Thoracic aorta (tissue), 2 donors: ENCODE data around the gene PTPN14. TPM values are rescaled to one million over a fixed set of nuclear protein-coding genes. Genes with fewer than 3 reads are reported as not detected.

Source experiments
- ATAC-seq: fragments of 150-250 bp; one replicate; pipeline ENCODE4 v1.8.0; 2017; ENCODE audit warnings: low read depth; ENCODE audit not compliant: insufficient number of reproducible peaks, low FRiP score
- DNase-seq: peaks from one replicate; pipeline ENCODE4 v3.0.0-alpha.2; 2020; ENCODE audit warnings: low spot score
- H3K27ac ChIP-seq, 2 donors: fragments of 200-600 bp; sonication (generic); 1 replicate in 1 of 2; 2 replicates in 1 of 2; pipeline ENCODE4 v1.5.1; 2016; ENCODE audit warnings: mild to moderate bottlenecking in 2 of 2, moderate library complexity in 2 of 2
- H3K27me3 ChIP-seq: fragments of 200-600 bp; sonication (generic); replicated peaks from 2 replicates; pipeline ENCODE4 v1.6.0; 2016; ENCODE audit warnings: mild to moderate bottlenecking; ENCODE audit not compliant: insufficient read depth
- H3K36me3 ChIP-seq: fragments of 200-600 bp; sonication (generic); one replicate; pipeline ENCODE4 v1.5.1; 2016
- H3K4me1 ChIP-seq, 2 donors: fragments of 200-600 bp; sonication (generic); 1 replicate in 1 of 2; 2 replicates in 1 of 2; pipeline versions ENCODE4 v1.5.1 to v1.6.0; 2016; ENCODE audit warnings: low read depth in 2 of 2, mild to moderate bottlenecking in 1 of 2; ENCODE audit not compliant: control insufficient read depth in 1 of 2
- H3K4me3 ChIP-seq: fragments of 200-600 bp; sonication (generic); 2 replicates; pipeline ENCODE4 v1.5.1; 2016; ENCODE audit warnings: mild to moderate bottlenecking
- H3K9me3 ChIP-seq: fragments of 200-600 bp; sonication (generic); 2 replicates; pipeline ENCODE4 v1.5.1; 2016
- CTCF ChIP-seq: fragments of 200-600 bp; sonication (generic); IDR thresholded peaks from one replicate; pipeline ENCODE4 v1.5.1; 2019; ENCODE audit warnings: antibody characterized with exemption
- total RNA-seq, 2 donors: library from RNA; depleted of rRNA; stranded (reverse); fragments of >200 nt; gene quantifications; one replicate each; pipeline versions ENCODE4 v1.1.0 to v1.2.3, GENCODE V29; 2016

The PTPN14 gene
- total RNA-seq, 2 donors from 2014 or later = 33.3 to 63.8 TPM

- Histone ChIP-seq H3K4me1 (peaks cover 0 to 6% of the 10 kb centered on the region in 2 donors), H3K27me3 (no peaks in the 10 kb centered on the region), H3K4me3 (no peak overlapping the region), H3K27ac (no peak overlapping the region), H3K9me3 (no peaks in the 10 kb centered on the region), H3K36me3 (no peaks in the 10 kb centered on the region)
- TF ChIP-seq CTCF = no peak
- DNase-seq (no peak), ATAC-seq (no peak)
Observed at GRCh38 chr1:214476986-214477870, 74.2 kb downstream of the PTPN14 start.

DNA sequence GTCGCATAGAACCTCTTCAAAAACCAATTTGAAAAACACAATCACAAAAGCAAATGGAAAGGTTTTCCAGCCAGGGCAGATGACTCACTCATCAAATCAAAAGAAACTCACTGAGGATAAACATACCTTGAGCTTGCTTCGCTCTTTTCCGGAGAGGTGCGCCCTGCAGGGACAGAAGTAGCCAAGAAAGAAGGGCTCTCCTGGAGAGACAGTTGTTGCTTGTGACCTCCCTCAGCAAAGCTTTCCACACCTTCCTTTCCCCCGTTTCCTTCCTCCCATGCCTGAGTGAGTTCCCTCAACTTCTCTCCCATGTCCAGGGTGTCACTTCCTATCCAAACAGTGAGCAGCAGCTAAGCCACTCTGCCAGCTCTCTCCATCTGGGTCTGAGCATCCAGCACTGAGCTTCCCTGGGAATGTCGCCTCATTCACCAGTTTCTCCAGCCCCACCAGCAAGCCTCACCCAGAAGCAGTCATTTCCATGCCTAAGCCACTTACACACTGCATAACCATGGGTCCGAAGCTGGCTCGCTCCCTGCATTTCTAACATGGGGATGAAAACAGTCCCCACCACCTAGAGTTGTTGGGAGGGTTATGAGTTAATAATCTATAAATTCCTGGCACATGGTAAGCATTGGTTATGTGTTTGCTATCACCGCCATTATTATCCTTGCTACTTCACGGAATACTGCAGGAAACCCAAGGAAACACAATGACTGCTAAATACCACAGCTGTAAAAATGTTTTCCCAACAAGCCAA lies 75.0 kb downstream of the PTPN14 start:
- peaks cover 0 to 6% of the 10 kb centered on the region in 2 donors for H3K4me1 ChIP-seq
- ATAC-seq = no peak

DNA sequence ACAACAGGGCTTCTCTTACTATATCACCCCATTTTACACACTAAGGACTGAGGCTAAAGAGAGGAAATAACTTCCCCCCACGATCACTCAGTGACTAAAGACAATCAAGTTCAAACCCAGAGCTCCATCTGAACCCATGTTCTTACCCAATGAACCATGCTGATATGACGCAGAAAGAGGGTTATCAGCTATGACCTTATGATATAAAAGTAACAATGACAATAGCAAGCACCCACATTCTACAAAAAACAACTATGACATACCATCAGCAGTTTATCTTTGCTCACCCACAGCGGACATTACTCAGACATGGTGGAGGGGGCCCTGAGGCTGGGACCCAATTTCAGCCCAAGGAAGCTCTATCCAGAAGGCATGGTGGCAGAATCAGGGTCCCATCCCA lies 75.7 kb downstream of the PTPN14 start:
- no peaks in the 10 kb centered on the region for H3K9me3 ChIP-seq
- H3K27me3 ChIP-seq = no peaks in the 10 kb centered on the region
- no peak overlapping the region for H3K27ac ChIP-seq
- no peak overlapping the region for H3K4me3 ChIP-seq
- ATAC-seq (no peak), DNase-seq (no peak)
- no peaks in the 10 kb centered on the region for H3K36me3 ChIP-seq
- H3K4me1 ChIP-seq = peaks cover 0 to 6% of the 10 kb centered on the region in 2 donors
- TF ChIP-seq CTCF = no peak

More for the DNA sequence above, 75.0 kb downstream of the PTPN14 start:
- H3K36me3 ChIP-seq = no peaks in the 10 kb centered on the region
- H3K27me3 ChIP-seq = no peaks in the 10 kb centered on the region
- TF ChIP-seq CTCF = no peak
- no peak overlapping the region for H3K4me3 ChIP-seq
- no peaks in the 10 kb centered on the region for H3K9me3 ChIP-seq
- no peak overlapping the region for H3K27ac ChIP-seq
- DNase-seq = no peak

DNA sequence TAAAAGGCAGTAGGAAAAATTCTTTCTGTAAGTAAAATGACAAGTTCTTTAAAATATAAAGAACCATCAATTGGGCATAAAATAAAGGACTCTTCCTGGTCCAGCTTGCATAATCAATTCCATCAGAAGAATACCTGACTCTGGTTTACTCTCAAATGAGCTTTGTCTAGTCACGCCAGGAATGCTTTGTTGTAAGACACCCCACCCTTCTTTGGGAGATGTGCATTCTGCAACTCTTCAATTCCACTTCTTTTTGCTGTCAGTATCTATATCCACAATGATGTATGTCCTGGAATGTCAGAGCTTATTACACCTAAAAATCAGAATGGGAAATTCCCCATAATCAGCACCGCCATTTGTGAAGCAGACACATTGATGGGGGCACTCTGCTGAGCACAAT lies 76.1 kb downstream of the PTPN14 start:
- no peaks in the 10 kb centered on the region for H3K9me3 ChIP-seq
- DNase-seq (no peak), ATAC-seq (no peak)
- H3K27me3 ChIP-seq = no peaks in the 10 kb centered on the region
- H3K4me1 ChIP-seq = peaks cover 0 to 6% of the 10 kb centered on the region in 2 donors
- no peak overlapping the region for H3K4me3 ChIP-seq
- no peaks in the 10 kb centered on the region for H3K36me3 ChIP-seq
- no peak for TF ChIP-seq CTCF
- no peak overlapping the region for H3K27ac ChIP-seq

DNA sequence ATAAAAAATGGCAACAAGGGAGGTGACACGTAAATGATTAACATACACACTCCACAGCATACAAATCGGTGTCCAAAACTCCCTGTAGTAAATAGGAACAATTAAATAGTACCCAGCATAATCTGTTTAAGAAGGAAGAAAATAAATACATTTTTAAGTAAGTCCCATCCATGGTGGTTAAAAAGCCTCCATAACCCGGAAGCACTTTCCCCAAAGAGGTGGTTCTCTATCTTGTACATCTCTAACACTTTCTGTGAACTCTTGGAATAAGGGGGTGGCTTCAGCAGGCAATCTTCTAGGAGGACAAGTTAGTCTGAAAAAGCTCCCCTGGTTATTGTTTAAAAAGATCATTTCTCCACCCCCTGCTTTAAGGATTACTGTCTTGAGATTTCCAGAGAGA lies 76.9 kb downstream of the PTPN14 start:
- no peak for TF ChIP-seq CTCF
- H3K27me3 ChIP-seq = no peaks in the 10 kb centered on the region
- H3K4me1 ChIP-seq = peaks cover 0 to 6% of the 10 kb centered on the region in 2 donors

More for the DNA sequence above, 76.9 kb downstream of the PTPN14 start:
- Histone ChIP-seq H3K9me3 (no peaks in the 10 kb centered on the region), H3K36me3 (no peaks in the 10 kb centered on the region), H3K27ac (no peak overlapping the region), H3K4me3 (no peak overlapping the region)
- no peak for ATAC-seq
- DNase-seq = no peak
